CD14-positive monocyte (primary cell): Measurements from ENCODE around the gene GRIFIN. TPM values are rescaled to one million over a fixed set of nuclear protein-coding genes. Genes with fewer than 3 reads are reported as not detected.

ENCODE experiments used
- DNase-seq, 3 donors: peaks; one replicate each; pipeline ENCODE4 v3.0.0-alpha.2; 2011 to 2022
- H2AFZ ChIP-seq: 2 replicates; pipeline ENCODE4 v1.6.0; 2012; ENCODE audit warnings: mild to moderate bottlenecking, low read depth, low read length, inconsistent platforms; ENCODE audit not compliant: insufficient read depth, poor library complexity, severe bottlenecking
- H3K27ac ChIP-seq, 2 donors: 1 replicate in 1 of 2; 2 replicates in 1 of 2; pipeline ENCODE4 v1.5.1; 2012 to 2013; ENCODE audit warnings: low read length in 2 of 2, control low read depth in 1 of 2, inconsistent platforms in 1 of 2, low read depth in 1 of 2, mild to moderate bottlenecking in 1 of 2
- H3K27me3 ChIP-seq, 2 donors: one replicate each; pipeline versions ENCODE4 v1.6.0 to v1.6.1; 2011 to 2013; ENCODE audit warnings: low read length in 2 of 2; ENCODE audit not compliant: control insufficient read depth in 2 of 2, insufficient read depth in 2 of 2
- H3K36me3 ChIP-seq, 2 donors: replicated peaks in 1 of 2; 1 replicate in 1 of 2; 2 replicates in 1 of 2; pipeline versions ENCODE4 v1.5.1 to v1.6.1; 2012 to 2013; ENCODE audit warnings: low read length in 2 of 2, control low read depth in 1 of 2, inconsistent platforms in 1 of 2, mild to moderate bottlenecking in 1 of 2; ENCODE audit not compliant: insufficient read depth in 2 of 2, control insufficient read depth in 1 of 2
- H3K4me1 ChIP-seq, 2 donors: 1 replicate in 1 of 2; 2 replicates in 1 of 2; pipeline versions ENCODE4 v1.5.1 to v1.6.1; 2012 to 2013; ENCODE audit warnings: low read length in 2 of 2, control low read depth in 1 of 2, inconsistent platforms in 1 of 2, mild to moderate bottlenecking in 1 of 2, moderate library complexity in 1 of 2; ENCODE audit not compliant: insufficient read depth in 2 of 2, control insufficient read depth in 1 of 2
- H3K4me2 ChIP-seq: replicated peaks from 2 replicates; pipeline ENCODE3; 2012; ENCODE audit warnings: low read length, moderate library complexity, mild to moderate bottlenecking; ENCODE audit not compliant: poor library complexity, severe bottlenecking; ENCODE audit errors: extremely low read depth
- H3K4me3 ChIP-seq, 3 experiments: fragments of 200-600 bp in 1 of 3; sonication (generic) in 1 of 3; replicated peaks in 1 of 3; 1 replicate in 2 of 3; 2 replicates in 1 of 3; pipeline ENCODE4 v1.5.1; 2011 to 2013; ENCODE audit warnings: low read length in 3 of 3, mild to moderate bottlenecking in 3 of 3, control low read depth in 2 of 3, low read depth in 2 of 3, inconsistent platforms in 1 of 3, moderate library complexity in 1 of 3
- H3K79me2 ChIP-seq: 2 replicates; pipeline ENCODE4 v1.6.0; 2012; ENCODE audit warnings: mild to moderate bottlenecking, control low read depth, inconsistent platforms, low read length, moderate library complexity; ENCODE audit not compliant: insufficient read depth
- H3K9ac ChIP-seq: 2 replicates; pipeline ENCODE4 v1.6.0; 2017; ENCODE audit warnings: low read length, mild to moderate bottlenecking; ENCODE audit not compliant: insufficient read depth, poor library complexity, severe bottlenecking
- H3K9me3 ChIP-seq, 2 donors: replicated peaks in 1 of 2; 1 replicate in 1 of 2; 2 replicates in 1 of 2; pipeline versions ENCODE4 v1.5.1 to v1.6.1; 2012 to 2013; ENCODE audit warnings: low read length in 2 of 2, control low read depth in 1 of 2; ENCODE audit not compliant: control insufficient read depth in 1 of 2, insufficient read depth in 1 of 2
- H4K20me1 ChIP-seq: 2 replicates; pipeline ENCODE4 v1.6.0; 2012; ENCODE audit warnings: mild to moderate bottlenecking, low read length, control low read depth, moderate library complexity; ENCODE audit not compliant: insufficient read depth
- H3K27ac Mint-ChIP-seq, 7 donors: one replicate each; pipeline ENCODE4 v1.8.0; 2020; ENCODE audit warnings: mild to moderate bottlenecking in 7 of 7, mixed read lengths in 7 of 7, moderate library complexity in 6 of 7, inconsistent platforms in 2 of 7
- H3K27me3 Mint-ChIP-seq, 3 donors: one replicate each; pipeline ENCODE4 v1.8.0; 2021 to 2022; ENCODE audit warnings: low read depth in 3 of 3, mild to moderate bottlenecking in 3 of 3, mixed read lengths in 3 of 3, moderate library complexity in 3 of 3, inconsistent platforms in 1 of 3
- H3K36me3 Mint-ChIP-seq, 2 donors: one replicate each; pipeline ENCODE4 v1.8.0; 2020; ENCODE audit warnings: mixed read lengths in 2 of 2, inconsistent platforms in 1 of 2, mild to moderate bottlenecking in 1 of 2
- H3K4me1 Mint-ChIP-seq: one replicate; pipeline ENCODE4 v1.8.0; 2020; ENCODE audit warnings: mild to moderate bottlenecking, mixed read lengths
- H3K4me3 Mint-ChIP-seq, 2 donors: one replicate each; pipeline ENCODE4 v1.8.0; 2020; ENCODE audit warnings: mild to moderate bottlenecking in 2 of 2, mixed read lengths in 2 of 2, moderate library complexity in 1 of 2
- H3K9me3 Mint-ChIP-seq, 7 donors: one replicate each; pipeline ENCODE4 v1.8.0; 2020 to 2022; ENCODE audit warnings: mixed read lengths in 7 of 7, mild to moderate bottlenecking in 6 of 7, moderate library complexity in 6 of 7, inconsistent platforms in 2 of 7
- CTCF ChIP-seq: fragments of 200-600 bp; IDR thresholded peaks from one replicate; pipeline ENCODE4 v1.8.0; 2022; ENCODE audit warnings: antibody characterized with exemption, mild to moderate bottlenecking
- WGBS: methylation state at CpG from one replicate; pipeline ENCODE4 v1.1.5; 2013; ENCODE audit warnings: missing lambda C conversion rate; ENCODE audit not compliant: insufficient coverage; 5-methylcytosine and 5-hydroxymethylcytosine counted together
- intact Hi-C, 2 donors: fragments of 100-400 bp; cut with micrococcal nuclease; formaldehyde crosslinking; loops; one replicate each; pipeline versions ENCODE4 v1.15.0 to v1.15.1; 2023
- polyA plus RNA-seq, 3 donors: library from polyadenylated mRNA; depleted of rRNA in 1 of 3; unstranded in 2 of 3; stranded (reverse) in 1 of 3; fragments of 300-500 nt in 2 of 3; fragments of >200 nt in 1 of 3; fragmentation: Illumina TruSeq in 2 of 3; gene quantifications; 1 replicate in 2 of 3; 2 replicates in 1 of 3; pipeline ENCODE4 v1.2.3, GENCODE V29; 2012 to 2021

Gene GRIFIN
- polyA plus RNA-seq, 3 donors = not detected

- H3K27ac ChIP-seq = peak overlapping the region in 1 of 2 donors; percentile 63
- 85% methylated on average over 24 of the region's 26 CpGs for whole genome bisulfite sequencing
- H3K4me3 ChIP-seq = peak overlapping the region in 1 of 3 experiments; percentile 65
Measured at GRCh38 chr7:2507208-2507916, 31.2 kb upstream of the GRIFIN start.

GRCh38 chr7:2505401-2505800 is 29.2 kb upstream of the GRIFIN start:
- H3K36me3 Mint-ChIP-seq = no peaks in the 10 kb centered on the region
- H4K20me1 ChIP-seq = no peaks in the 10 kb centered on the region
- H3K27ac ChIP-seq = no peak overlapping the region
- no peak overlapping the region for H3K4me3 ChIP-seq
- intact Hi-C loops = no loop called here
- no peaks in the 10 kb centered on the region for H3K36me3 ChIP-seq
- over 99% methylated on average over 14 of the region's 14 CpGs for WGBS
- no peaks in the 10 kb centered on the region for H3K9me3 ChIP-seq
- H3K27ac Mint-ChIP-seq = no peak overlapping the region
- H3K9ac ChIP-seq = no peak overlapping the region
- H3K9me3 Mint-ChIP-seq = peaks cover 0 to 1% (median 0%) of the 10 kb centered on the region in 7 donors
- H3K4me1 ChIP-seq = peaks cover 30% of the 10 kb centered on the region in 2 donors
- no peak for DNase-seq
- no peaks in the 10 kb centered on the region for H3K79me2 ChIP-seq
- no peaks in the 10 kb centered on the region for H3K27me3 ChIP-seq
- H2AFZ ChIP-seq = no peak overlapping the region
- H3K4me2 ChIP-seq = no peak overlapping the region
- no peak for TF ChIP-seq CTCF
- peaks cover 30% of the 10 kb centered on the region for H3K4me1 Mint-ChIP-seq
- peaks cover 7 to 10% (median 7%) of the 10 kb centered on the region in 3 donors for H3K27me3 Mint-ChIP-seq
- no peak overlapping the region for H3K4me3 Mint-ChIP-seq

More at GRCh38 chr7:2507208-2507916, 31.2 kb upstream of the GRIFIN start:
- Histone ChIP-seq H3K4me1 (peaks cover 49 to 50% of the 10 kb centered on the region in 2 donors), H3K9ac (no peak overlapping the region), H3K79me2 (no peaks in the 10 kb centered on the region), H3K27me3 (no peaks in the 10 kb centered on the region), H4K20me1 (no peaks in the 10 kb centered on the region), H3K4me2 (no peak overlapping the region), H2AFZ (no peak overlapping the region), H3K36me3 (no peaks in the 10 kb centered on the region), H3K9me3 (no peaks in the 10 kb centered on the region)
- intact Hi-C loops = no loop called here
- DNase-seq = no peak
- no peak overlapping the region for H3K4me3 Mint-ChIP-seq
- H3K27me3 Mint-ChIP-seq = peaks cover 5 to 9% (median 7%) of the 10 kb centered on the region in 3 donors
- peaks cover 0 to 1% (median 0%) of the 10 kb centered on the region in 7 donors for H3K9me3 Mint-ChIP-seq
- peak overlapping the region in 2 of 7 donors; percentile 30 to 87 for H3K27ac Mint-ChIP-seq
- no peaks in the 10 kb centered on the region for H3K36me3 Mint-ChIP-seq
- no peak for TF ChIP-seq CTCF
- H3K4me1 Mint-ChIP-seq = peaks cover 49% of the 10 kb centered on the region
